ENCODE measurements around the gene COP1.

DNA sequence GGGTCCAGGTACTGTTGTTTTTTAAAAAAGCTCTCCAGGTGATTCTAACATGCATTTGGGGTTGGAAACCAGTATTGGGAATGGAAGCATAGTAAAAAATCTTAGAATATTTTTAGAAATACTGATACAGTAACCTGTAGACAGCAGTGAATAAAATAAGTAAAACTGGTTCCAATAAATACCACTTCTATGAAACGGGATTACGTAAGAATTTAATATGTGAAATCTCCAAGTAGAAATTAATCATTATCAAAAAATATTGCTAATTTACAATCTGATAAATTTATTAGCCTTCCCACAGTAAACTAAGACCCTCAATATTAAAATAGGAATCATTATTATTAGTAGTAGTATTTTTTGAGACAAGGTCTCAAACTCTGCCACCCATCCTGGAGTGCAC is 177.5 kb downstream of the COP1 start:
- TF ChIP-seq, protein P1, sequence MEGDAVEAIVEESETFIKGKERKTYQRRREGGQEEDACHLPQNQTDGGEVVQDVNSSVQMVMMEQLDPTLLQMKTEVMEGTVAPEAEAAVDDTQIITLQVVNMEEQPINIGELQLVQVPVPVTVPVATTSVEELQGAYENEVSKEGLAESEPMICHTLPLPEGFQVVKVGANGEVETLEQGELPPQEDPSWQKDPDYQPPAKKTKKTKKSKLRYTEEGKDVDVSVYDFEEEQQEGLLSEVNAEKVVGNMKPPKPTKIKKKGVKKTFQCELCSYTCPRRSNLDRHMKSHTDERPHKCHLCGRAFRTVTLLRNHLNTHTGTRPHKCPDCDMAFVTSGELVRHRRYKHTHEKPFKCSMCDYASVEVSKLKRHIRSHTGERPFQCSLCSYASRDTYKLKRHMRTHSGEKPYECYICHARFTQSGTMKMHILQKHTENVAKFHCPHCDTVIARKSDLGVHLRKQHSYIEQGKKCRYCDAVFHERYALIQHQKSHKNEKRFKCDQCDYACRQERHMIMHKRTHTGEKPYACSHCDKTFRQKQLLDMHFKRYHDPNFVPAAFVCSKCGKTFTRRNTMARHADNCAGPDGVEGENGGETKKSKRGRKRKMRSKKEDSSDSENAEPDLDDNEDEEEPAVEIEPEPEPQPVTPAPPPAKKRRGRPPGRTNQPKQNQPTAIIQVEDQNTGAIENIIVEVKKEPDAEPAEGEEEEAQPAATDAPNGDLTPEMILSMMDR (IDR thresholded peaks at IDR 0.05), result no peak
- TF ChIP-seq POLR2A (IDR thresholded peaks at IDR 0.05) (no peak), POLR2AphosphoS5 (IDR thresholded peaks at IDR 0.05; ENCODE audit: insufficient read depth in 1 of 2, low read depth in 1 of 2) (no peak)

All from vagina (tissue), 2 donors.